Measurements from ENCODE around the gene TOX3. TPM values are rescaled to one million over a fixed set of nuclear protein-coding genes. Genes with fewer than 3 reads are reported as not detected.

The TOX3 gene
- total and polyA plus RNA-seq, 4 donors = 1.6 to 5.3 (median 2.0) TPM

- WGBS, 2 donors = 84 to 100% methylated on average over 2 of the region's 2 CpGs
- no peak overlapping the region for H3K9ac ChIP-seq (ENCODE audit: insufficient read depth in 1 of 2, low read length in 2 of 2)
- no peak for ATAC-seq (ENCODE audit: insufficient read depth, low FRiP score)
- TF ChIP-seq, protein P1, sequence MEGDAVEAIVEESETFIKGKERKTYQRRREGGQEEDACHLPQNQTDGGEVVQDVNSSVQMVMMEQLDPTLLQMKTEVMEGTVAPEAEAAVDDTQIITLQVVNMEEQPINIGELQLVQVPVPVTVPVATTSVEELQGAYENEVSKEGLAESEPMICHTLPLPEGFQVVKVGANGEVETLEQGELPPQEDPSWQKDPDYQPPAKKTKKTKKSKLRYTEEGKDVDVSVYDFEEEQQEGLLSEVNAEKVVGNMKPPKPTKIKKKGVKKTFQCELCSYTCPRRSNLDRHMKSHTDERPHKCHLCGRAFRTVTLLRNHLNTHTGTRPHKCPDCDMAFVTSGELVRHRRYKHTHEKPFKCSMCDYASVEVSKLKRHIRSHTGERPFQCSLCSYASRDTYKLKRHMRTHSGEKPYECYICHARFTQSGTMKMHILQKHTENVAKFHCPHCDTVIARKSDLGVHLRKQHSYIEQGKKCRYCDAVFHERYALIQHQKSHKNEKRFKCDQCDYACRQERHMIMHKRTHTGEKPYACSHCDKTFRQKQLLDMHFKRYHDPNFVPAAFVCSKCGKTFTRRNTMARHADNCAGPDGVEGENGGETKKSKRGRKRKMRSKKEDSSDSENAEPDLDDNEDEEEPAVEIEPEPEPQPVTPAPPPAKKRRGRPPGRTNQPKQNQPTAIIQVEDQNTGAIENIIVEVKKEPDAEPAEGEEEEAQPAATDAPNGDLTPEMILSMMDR (IDR thresholded peaks at IDR 0.05; ENCODE audit: control extremely low read depth, extremely low read depth) = no peak
- H3K27ac ChIP-seq (ENCODE audit: low read depth in 1 of 2, low read length in 1 of 2) = no peak overlapping the region
- peaks cover 0 to 1% (median 0%) of the 10 kb centered on the region in 5 donors for H3K4me1 ChIP-seq (ENCODE audit: control insufficient read depth in 5 of 5, insufficient read depth in 5 of 5, low read length in 5 of 5)
- DNase-seq = no peak
- no peaks in the 10 kb centered on the region for H3K27me3 ChIP-seq (ENCODE audit: control insufficient read depth in 3 of 3, insufficient read depth in 3 of 3, low read length in 2 of 3)
- no peak overlapping the region for H3K4me3 ChIP-seq
- H3K36me3 ChIP-seq (ENCODE audit: control insufficient read depth in 4 of 4, insufficient read depth in 4 of 4, low read length in 4 of 4) = no peaks in the 10 kb centered on the region
- peaks cover 0 to 4% (median 0%) of the 10 kb centered on the region in 4 donors for H3K9me3 ChIP-seq (ENCODE audit: control insufficient read depth in 4 of 4, insufficient read depth in 3 of 4, low read length in 3 of 4)
Observed at GRCh38 chr16:52558448-52558847, 11.5 kb upstream of the TOX3 start.

DNA sequence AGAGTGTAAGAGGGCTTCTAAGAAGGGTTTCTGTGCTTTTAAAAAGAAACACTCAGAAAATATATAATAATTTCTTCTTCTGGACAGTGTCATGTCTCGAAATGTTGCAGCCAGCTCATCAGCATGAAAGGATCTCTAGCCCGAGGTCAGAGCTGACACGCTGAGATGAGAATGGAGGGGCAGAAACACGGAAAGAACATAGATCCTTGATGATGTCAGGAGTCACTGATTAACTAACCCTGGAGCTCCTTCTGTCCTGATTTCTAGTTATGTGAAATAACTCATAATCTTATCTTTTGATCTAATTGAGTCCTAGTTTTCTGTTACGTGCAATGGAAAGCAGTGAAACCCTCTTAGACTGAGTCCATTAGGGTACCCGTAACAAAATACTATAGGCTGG lies 10.3 kb upstream of the TOX3 start:
- Histone ChIP-seq H3K9ac (ENCODE audit: insufficient read depth in 1 of 2, low read length in 2 of 2) (no peak overlapping the region), H3K9me3 (ENCODE audit: control insufficient read depth in 4 of 4, insufficient read depth in 3 of 4, low read length in 3 of 4) (peaks cover 0 to 4% (median 0%) of the 10 kb centered on the region in 4 donors), H3K4me1 (ENCODE audit: control insufficient read depth in 5 of 5, insufficient read depth in 5 of 5, low read length in 5 of 5) (peaks cover 0 to 1% (median 0%) of the 10 kb centered on the region in 5 donors), H3K27me3 (ENCODE audit: control insufficient read depth in 3 of 3, insufficient read depth in 3 of 3, low read length in 2 of 3) (no peaks in the 10 kb centered on the region), H3K27ac (ENCODE audit: low read depth in 1 of 2, low read length in 1 of 2) (no peak overlapping the region), H3K4me3 (no peak overlapping the region), H3K36me3 (ENCODE audit: control insufficient read depth in 4 of 4, insufficient read depth in 4 of 4, low read length in 4 of 4) (no peaks in the 10 kb centered on the region)
- ATAC-seq (ENCODE audit: insufficient read depth, low FRiP score) = no peak
- DNase-seq = no peak
- 67 to 86% methylated on average over 6 of the region's 6 CpGs for WGBS, 2 donors
- TF ChIP-seq, protein P1 (IDR thresholded peaks at IDR 0.05; ENCODE audit: control extremely low read depth, extremely low read depth) = no peak

- DNase-seq = no peak
- Histone ChIP-seq H3K9me3 (ENCODE audit: control insufficient read depth in 4 of 4, insufficient read depth in 3 of 4, low read length in 3 of 4) (peaks cover 0 to 4% (median 0%) of the 10 kb centered on the region in 4 donors), H3K27me3 (ENCODE audit: control insufficient read depth in 3 of 3, insufficient read depth in 3 of 3, low read length in 2 of 3) (peaks cover 0 to under 1% (median 0%) of the 10 kb centered on the region in 3 donors), H3K4me1 (ENCODE audit: control insufficient read depth in 5 of 5, insufficient read depth in 5 of 5, low read length in 5 of 5) (peaks cover 0 to 1% (median 0%) of the 10 kb centered on the region in 5 donors), H3K27ac (ENCODE audit: low read depth in 1 of 2, low read length in 1 of 2) (no peak overlapping the region), H3K4me3 (no peak overlapping the region), H3K36me3 (ENCODE audit: control insufficient read depth in 4 of 4, insufficient read depth in 4 of 4, low read length in 4 of 4) (no peaks in the 10 kb centered on the region), H3K9ac (ENCODE audit: insufficient read depth in 1 of 2, low read length in 2 of 2) (no peak overlapping the region)
- TF ChIP-seq, protein P1 (IDR thresholded peaks at IDR 0.05; ENCODE audit: control extremely low read depth, extremely low read depth) = no peak
- ATAC-seq (ENCODE audit: insufficient read depth, low FRiP score) = no peak
- 93 to 96% methylated on average over 1 of the region's 1 CpG for WGBS, 2 donors
Observed at GRCh38 chr16:52556083-52556482, 9.1 kb upstream of the TOX3 start.

DNA sequence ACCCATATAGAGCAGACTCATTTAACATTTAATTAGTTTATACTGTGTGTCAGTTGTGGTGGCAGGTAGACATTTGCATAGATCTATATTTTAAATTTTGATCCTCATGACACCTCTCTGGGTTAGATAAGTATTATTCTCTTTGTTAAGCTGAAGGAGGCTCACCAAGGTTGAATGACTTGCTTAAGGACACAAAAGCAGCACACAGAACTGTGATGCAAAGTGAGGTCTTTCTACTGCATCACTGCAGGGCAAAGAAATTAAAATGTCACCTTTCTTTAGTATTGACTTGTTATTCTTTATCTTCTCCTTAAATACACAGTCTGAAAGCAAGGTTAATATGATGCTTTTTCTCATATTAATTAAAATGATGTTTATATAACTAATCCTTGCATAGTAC lies 8.6 kb upstream of the TOX3 start:
- ATAC-seq (ENCODE audit: insufficient read depth, low FRiP score) (no peak), DNase-seq (no peak)
- Histone ChIP-seq H3K4me3 (no peak overlapping the region), H3K9me3 (ENCODE audit: control insufficient read depth in 4 of 4, insufficient read depth in 3 of 4, low read length in 3 of 4) (peaks cover 0 to 4% (median 0%) of the 10 kb centered on the region in 4 donors), H3K27ac (ENCODE audit: low read depth in 1 of 2, low read length in 1 of 2) (no peak overlapping the region), H3K36me3 (ENCODE audit: control insufficient read depth in 4 of 4, insufficient read depth in 4 of 4, low read length in 4 of 4) (no peaks in the 10 kb centered on the region), H3K9ac (ENCODE audit: insufficient read depth in 1 of 2, low read length in 2 of 2) (no peak overlapping the region), H3K27me3 (ENCODE audit: control insufficient read depth in 3 of 3, insufficient read depth in 3 of 3, low read length in 2 of 3) (peaks cover 0 to 5% (median 0%) of the 10 kb centered on the region in 3 donors), H3K4me1 (ENCODE audit: control insufficient read depth in 5 of 5, insufficient read depth in 5 of 5, low read length in 5 of 5) (peaks cover 0 to 1% (median 0%) of the 10 kb centered on the region in 5 donors)
- TF ChIP-seq, protein P1 (IDR thresholded peaks at IDR 0.05; ENCODE audit: control extremely low read depth, extremely low read depth) = no peak

Measured in lung (tissue), 12 donors.